ENCODE results near the gene LYPD6B.

The LYPD6B gene

GRCh38 chr2:149132339-149132738, 93.8 kb downstream of the LYPD6B start:
- DNase-seq: no peak

GRCh38 chr2:149132901-149133300, 94.4 kb downstream of the LYPD6B start:
- no peak for DNase-seq

- DNase-seq: no peak
Measured at GRCh38 chr2:149134335-149134923, 95.9 kb downstream of the LYPD6B start.

GRCh38 chr2:149136111-149136510, 97.6 kb downstream of the LYPD6B start:
- no peak for DNase-seq

DNA sequence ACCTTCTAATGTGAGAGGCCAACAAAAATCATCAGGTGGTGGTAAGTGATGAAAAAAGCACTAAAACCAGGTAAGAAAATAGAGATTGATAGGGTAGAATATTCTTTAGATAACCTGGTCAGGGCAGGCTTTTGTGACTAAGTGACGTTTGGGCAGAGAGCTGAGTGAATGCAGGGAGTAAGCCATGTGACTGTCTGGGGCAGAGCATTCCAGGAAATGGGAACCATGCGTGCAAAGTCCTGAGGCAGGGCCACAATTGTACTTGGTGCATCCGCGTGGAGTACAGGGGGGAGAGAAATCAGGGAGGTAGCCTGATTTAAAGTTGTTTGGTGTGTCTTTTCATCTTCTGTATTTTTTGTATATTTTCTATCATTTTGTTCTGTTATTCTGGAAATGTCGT, 102.5 kb downstream of the LYPD6B start:
- no peak for DNase-seq

GRCh38 chr2:149143734-149144133, 105.2 kb downstream of the LYPD6B start:
- no peak for DNase-seq

DNA sequence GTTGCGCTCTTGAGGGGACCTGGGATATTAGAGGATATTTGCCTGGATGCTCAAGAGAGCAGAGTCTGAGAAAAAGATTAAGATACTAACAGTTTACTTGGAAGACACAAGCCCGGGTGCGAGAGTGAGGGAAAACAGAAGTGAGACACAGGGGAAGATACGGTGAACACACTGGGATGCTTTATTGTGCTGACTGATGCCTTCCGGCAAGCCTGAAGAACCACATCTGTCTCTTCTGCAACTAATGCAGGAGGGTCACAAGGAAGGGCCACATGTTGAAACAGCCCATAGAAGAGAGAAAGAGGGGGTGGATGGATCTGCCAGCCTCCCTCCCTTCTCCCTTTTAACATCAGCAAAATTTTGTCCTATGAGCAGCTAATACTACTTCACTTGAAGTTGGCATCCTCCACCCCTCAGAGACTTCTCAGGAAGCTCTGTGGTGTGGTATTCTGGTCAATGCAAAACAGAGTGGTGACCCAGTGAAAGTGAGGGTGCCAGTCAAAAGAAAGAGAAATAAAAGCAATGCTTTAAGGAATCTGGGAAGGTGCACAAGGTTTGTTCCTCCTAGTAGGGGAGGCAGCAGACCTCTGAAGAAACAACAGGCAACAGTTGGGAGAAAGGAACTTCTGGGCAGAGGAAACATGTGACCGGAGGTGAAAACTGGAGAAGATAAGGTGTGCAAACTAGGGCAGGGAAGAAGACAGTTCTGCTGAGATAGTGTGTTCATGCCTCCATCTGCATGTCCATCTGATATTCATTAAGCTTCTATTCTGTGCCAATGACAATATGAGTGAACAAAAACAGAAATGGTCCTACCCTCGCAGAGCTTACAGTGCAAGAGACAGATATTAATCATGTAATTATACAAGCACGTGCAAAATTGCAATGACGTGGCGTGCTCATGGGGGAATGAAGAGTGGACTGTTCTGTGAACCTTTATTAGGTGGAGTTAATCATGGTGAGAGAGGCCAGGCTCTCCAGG, 107.1 kb downstream of the LYPD6B start:
- DNase-seq: no peak

DNA sequence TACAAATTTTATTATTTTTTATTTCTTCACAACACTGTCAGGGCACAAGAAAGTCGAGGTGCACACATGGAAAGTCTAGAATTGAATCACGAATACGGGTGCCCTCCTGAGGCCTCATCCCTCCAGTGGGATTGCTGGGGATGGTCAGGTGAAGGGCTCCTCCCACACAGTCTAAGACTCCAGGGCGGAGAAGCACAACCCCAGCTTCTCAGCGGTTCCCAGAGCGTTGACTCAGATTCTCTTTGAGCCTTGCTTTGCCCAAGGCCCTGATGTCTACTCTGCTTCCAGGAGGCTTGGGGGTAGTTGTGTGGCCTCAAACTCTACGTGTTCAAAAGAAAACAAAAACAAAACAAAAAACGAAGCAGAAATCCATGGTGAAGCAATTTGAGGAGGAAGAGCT, 108.4 kb downstream of the LYPD6B start:
- no peak for DNase-seq

DNA sequence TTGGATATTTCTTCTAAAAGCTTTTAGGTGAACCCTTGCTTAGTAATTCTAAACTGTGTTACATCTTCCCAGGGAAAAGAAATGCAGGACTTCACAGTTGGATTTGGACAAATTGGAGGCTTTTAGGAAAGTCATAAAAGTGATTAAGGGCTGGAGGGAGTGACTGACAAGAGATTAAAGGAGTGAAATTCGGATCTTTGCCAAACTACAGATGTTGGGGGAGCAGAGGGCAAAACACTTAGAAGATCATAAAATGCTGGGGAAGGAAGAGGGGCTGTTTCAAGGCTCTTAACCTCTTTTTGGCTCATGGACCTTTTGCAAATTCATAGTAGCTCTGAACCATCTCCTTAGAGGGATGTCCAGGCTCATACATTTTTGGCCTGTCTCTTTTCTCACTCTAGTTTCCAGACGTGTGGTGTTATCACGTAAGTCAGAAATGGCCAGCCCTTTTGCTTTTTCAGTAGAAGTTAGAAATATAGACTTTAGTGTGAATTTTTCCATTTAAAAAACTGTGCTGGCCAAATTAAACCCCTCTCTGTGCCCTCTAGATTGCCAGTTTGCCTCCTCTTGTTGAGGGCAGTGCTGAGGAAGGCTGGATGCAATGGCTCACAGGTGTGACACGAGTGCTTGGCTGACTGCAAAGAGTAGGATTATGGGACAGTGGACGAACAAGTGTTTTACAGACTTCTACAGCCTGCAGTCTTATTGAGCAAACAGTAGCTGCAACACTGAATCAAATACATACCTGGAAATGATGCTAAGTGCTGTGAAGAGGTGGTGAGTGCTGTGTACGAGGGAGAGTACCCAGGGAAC, 109.9 kb downstream of the LYPD6B start:
- no peak for DNase-seq

- DNase-seq: no peak
Measured at GRCh38 chr2:149149007-149149297, 110.5 kb downstream of the LYPD6B start.

- peak; percentile 61 for DNase-seq
Measured at GRCh38 chr2:149152469-149152953, 114.0 kb downstream of the LYPD6B start.

DNA sequence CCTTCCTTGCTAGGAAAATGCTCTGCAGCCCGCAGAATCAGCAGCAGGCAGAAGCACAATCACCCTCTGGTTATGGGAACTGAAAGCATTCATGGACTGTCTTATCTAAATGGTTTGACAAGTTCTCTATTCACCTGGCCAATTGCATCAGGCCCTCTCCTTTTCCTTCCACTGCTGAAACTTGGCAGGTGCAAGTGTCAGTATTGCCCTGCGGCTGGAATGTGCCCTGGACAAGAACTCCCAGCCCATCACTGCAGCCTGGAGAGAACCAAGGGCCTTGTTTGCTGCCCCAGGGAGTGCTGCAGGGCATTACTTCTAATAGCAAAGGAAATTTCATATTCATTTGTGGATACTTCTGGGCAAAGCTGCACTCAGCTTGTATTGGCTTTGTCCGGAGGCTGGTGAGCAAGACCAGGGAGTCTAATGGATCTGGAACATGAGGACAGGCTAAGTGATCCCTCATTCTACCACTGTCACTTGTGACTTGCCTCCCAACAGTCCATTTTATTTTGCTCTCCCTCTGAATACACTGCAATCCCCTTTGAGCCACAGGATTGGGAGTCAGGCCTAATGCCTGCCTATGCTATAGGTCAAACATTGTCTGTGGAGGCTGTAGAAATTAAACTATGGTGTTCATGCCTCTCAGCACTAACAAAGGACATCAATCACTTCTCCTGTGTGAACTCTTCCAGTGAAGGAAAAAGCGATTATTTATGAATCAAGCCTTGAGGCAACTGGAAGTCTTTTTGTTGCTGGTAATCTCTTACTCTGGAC, 116.9 kb downstream of the LYPD6B start:
- no peak for DNase-seq

GRCh38 chr2:149155988-149156387, 117.5 kb downstream of the LYPD6B start:
- DNase-seq: no peak

DNA sequence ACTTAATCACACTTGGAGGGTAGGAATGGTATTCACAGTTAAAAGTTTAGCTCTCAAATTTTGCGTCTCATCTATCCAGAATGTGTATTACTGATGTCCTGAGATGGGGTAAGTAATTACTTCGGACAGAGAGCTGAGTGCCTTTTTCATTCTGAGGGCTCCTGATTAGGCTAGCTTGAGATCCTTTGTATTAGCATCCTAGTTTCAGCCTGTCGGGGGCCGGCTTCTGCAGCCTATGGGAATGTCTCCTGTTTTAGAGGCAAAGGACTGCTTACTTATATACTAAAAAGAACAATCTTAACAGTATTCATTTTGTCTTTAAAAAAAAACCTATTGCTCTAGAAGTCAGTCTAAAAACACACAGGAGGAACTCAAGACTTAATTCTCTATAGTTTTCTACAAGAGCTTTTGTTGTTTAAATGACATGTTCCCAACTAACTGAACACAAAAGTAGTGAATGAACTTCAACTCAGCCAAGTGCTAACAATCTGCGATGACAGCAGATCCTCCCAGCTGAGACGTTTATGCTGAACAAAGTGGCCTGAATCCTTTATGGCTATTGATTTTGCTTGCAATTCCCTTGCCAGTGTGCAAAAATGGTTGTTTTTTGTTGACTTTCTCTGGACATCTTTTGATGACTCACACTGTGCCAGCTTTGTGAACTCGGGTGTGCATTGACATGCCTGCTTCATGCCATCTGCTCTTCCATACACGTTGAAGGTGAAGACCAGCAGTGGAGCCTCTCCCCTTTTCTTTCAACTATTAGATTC, 118.7 kb downstream of the LYPD6B start:
- no peak for DNase-seq

DNA sequence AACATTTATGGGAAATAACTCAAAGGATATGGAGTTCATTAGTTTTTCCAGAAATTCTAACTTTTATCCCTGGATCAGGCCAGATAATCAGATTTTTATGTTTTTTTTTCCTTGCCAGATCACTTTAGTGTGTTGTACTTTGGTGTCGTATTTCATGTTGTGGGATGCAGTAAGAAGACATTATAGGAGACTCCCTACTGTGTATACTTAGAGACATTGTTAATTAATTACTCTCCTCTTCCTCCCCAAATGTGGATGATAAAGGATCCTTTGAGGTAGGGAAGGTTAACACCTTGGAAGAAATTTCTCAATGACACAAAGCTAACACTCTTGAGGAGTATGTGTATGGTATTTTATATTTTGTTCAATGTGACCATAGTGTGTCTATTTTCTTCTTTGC, 120.5 kb downstream of the LYPD6B start:
- DNase-seq: no peak

DNA sequence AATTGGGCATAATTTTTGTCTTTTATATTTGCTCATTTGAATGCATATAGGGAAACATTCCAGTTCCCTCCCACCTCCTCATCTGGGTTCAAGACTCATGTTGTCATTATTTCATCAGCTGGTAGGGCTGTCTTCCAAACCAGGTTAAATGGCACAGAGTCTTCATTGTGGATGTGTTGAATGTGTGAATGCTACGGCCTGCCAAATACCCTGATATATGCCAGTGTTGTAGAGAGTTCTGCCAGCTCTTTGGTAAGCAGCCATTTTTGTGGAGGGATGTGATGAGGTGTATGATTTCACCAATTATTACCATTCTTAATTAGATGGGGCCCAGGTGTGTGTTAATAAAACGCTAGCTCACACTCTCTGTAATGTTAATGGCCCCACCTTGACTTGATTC, 121.7 kb downstream of the LYPD6B start:
- DNase-seq: no peak

DNA sequence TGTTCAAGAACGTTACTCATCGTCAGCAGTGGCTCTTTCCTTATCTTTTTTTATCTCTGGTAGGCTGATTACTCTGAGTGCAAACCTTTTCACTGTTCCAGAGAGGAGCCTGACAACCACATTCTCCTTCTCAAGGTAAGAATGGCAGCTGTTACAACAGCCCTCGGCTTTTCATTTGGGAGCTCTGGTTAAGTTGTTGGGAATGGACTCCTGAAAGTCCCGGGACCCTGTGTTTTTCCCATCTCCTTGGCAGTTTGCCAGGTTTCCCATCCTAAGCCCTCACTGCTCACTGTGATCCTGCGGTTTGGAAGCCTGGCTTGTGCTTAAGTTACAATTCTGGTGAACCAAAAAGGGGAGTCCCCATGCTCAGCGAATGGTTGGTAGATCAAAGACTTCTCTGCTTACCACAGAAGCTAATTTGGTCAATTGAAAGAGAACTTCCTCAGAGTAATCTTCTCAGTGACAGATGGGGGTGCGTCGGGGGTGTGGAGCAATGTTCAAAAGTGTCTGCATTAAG, 122.3 kb downstream of the LYPD6B start:
- DNase-seq: peak; percentile 43

DNA sequence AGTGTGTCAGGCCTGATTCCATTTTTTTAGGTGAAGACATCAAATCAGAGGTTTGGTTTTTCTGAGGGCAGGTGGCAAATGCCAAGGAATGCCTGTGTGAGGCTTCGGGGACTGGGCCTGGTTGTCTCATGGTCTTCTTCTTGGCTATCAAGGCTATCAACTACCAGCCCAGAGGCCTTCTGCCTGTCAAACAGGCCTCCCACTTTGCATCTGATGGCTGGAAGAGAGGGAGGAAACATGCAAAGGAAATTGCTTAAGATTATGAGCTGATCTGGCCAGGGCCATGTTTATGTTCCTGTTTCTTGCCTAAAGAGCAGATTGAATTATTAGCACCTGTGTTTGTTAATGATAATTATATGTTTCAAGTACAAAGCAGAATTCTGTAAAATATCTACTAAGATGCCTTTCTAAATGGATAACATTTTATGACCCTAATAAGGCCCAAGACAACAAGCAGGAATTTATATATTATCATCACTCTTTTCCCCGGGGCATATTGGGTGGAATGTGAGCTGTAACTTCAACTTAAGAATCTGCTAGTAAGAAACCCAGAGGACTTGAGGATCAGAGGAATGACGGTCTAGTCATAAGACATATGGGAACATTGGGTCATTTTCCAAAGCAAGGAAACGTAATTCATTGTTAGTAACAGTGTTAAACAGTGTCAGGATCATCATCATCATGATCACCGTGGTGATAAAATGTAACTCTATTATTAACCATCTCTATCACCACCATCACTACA, 123.2 kb downstream of the LYPD6B start:
- peak; percentile 40 for DNase-seq

DNA sequence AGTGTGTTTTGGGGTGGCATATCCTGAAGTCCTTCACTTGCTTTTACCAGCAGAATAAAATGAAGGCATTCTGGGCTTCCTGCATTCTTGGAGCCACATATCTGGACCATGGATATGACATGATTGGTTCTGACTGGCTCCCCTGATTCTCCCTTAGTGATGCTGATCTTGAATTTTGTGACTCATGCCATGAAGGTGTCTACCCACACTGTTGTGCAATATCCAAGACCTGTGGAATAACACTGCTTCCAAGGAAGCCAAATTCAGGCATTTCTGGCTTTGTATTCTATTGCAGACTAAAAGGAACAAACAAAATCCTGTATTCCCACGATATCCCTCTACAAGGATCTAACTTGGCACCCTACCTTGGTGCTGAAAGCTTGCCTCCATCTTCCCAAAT, 125.8 kb downstream of the LYPD6B start:
- no peak for DNase-seq

GRCh38 chr2:149164827-149165226, 126.3 kb downstream of the LYPD6B start:
- no peak for DNase-seq

Data from inflammatory macrophage treated with lipopolysaccharide for 4 hours (primary cell).